CD14-positive monocyte (primary cell): Measurements from ENCODE around the gene LILRB3. TPM values are rescaled to one million over a fixed set of nuclear protein-coding genes. Genes with fewer than 3 reads are reported as not detected.
"Not testable (repeated sequence)": the region's sequence is repeated elsewhere in the genome, so short reads cannot be mapped to it uniquely, and the experiment has no call there.

Experiments
- DNase-seq, 3 donors: peaks; one replicate each; pipeline ENCODE4 v3.0.0-alpha.2; 2011 to 2022
- H2AFZ ChIP-seq: 2 replicates; pipeline ENCODE4 v1.6.0; 2012; ENCODE audit warnings: mild to moderate bottlenecking, low read depth, low read length, inconsistent platforms; ENCODE audit not compliant: insufficient read depth, poor library complexity, severe bottlenecking
- H3K27ac ChIP-seq, 2 donors: 1 replicate in 1 of 2; 2 replicates in 1 of 2; pipeline ENCODE4 v1.5.1; 2012 to 2013; ENCODE audit warnings: low read length in 2 of 2, control low read depth in 1 of 2, inconsistent platforms in 1 of 2, low read depth in 1 of 2, mild to moderate bottlenecking in 1 of 2
- H3K27me3 ChIP-seq, 2 donors: one replicate each; pipeline versions ENCODE4 v1.6.0 to v1.6.1; 2011 to 2013; ENCODE audit warnings: low read length in 2 of 2; ENCODE audit not compliant: control insufficient read depth in 2 of 2, insufficient read depth in 2 of 2
- H3K36me3 ChIP-seq, 2 donors: replicated peaks in 1 of 2; 1 replicate in 1 of 2; 2 replicates in 1 of 2; pipeline versions ENCODE4 v1.5.1 to v1.6.1; 2012 to 2013; ENCODE audit warnings: low read length in 2 of 2, control low read depth in 1 of 2, inconsistent platforms in 1 of 2, mild to moderate bottlenecking in 1 of 2; ENCODE audit not compliant: insufficient read depth in 2 of 2, control insufficient read depth in 1 of 2
- H3K4me1 ChIP-seq, 2 donors: 1 replicate in 1 of 2; 2 replicates in 1 of 2; pipeline versions ENCODE4 v1.5.1 to v1.6.1; 2012 to 2013; ENCODE audit warnings: low read length in 2 of 2, control low read depth in 1 of 2, inconsistent platforms in 1 of 2, mild to moderate bottlenecking in 1 of 2, moderate library complexity in 1 of 2; ENCODE audit not compliant: insufficient read depth in 2 of 2, control insufficient read depth in 1 of 2
- H3K4me2 ChIP-seq: replicated peaks from 2 replicates; pipeline ENCODE3; 2012; ENCODE audit warnings: low read length, moderate library complexity, mild to moderate bottlenecking; ENCODE audit not compliant: poor library complexity, severe bottlenecking; ENCODE audit errors: extremely low read depth
- H3K4me3 ChIP-seq, 3 experiments: fragments of 200-600 bp in 1 of 3; sonication (generic) in 1 of 3; replicated peaks in 1 of 3; 1 replicate in 2 of 3; 2 replicates in 1 of 3; pipeline ENCODE4 v1.5.1; 2011 to 2013; ENCODE audit warnings: low read length in 3 of 3, mild to moderate bottlenecking in 3 of 3, control low read depth in 2 of 3, low read depth in 2 of 3, inconsistent platforms in 1 of 3, moderate library complexity in 1 of 3
- H3K79me2 ChIP-seq: 2 replicates; pipeline ENCODE4 v1.6.0; 2012; ENCODE audit warnings: mild to moderate bottlenecking, control low read depth, inconsistent platforms, low read length, moderate library complexity; ENCODE audit not compliant: insufficient read depth
- H3K9ac ChIP-seq: 2 replicates; pipeline ENCODE4 v1.6.0; 2017; ENCODE audit warnings: low read length, mild to moderate bottlenecking; ENCODE audit not compliant: insufficient read depth, poor library complexity, severe bottlenecking
- H3K9me3 ChIP-seq, 2 donors: replicated peaks in 1 of 2; 1 replicate in 1 of 2; 2 replicates in 1 of 2; pipeline versions ENCODE4 v1.5.1 to v1.6.1; 2012 to 2013; ENCODE audit warnings: low read length in 2 of 2, control low read depth in 1 of 2; ENCODE audit not compliant: control insufficient read depth in 1 of 2, insufficient read depth in 1 of 2
- H4K20me1 ChIP-seq: 2 replicates; pipeline ENCODE4 v1.6.0; 2012; ENCODE audit warnings: mild to moderate bottlenecking, low read length, control low read depth, moderate library complexity; ENCODE audit not compliant: insufficient read depth
- H3K27ac Mint-ChIP-seq, 7 donors: one replicate each; pipeline ENCODE4 v1.8.0; 2020; ENCODE audit warnings: mild to moderate bottlenecking in 7 of 7, mixed read lengths in 7 of 7, moderate library complexity in 6 of 7, inconsistent platforms in 2 of 7
- H3K27me3 Mint-ChIP-seq, 3 donors: one replicate each; pipeline ENCODE4 v1.8.0; 2021 to 2022; ENCODE audit warnings: low read depth in 3 of 3, mild to moderate bottlenecking in 3 of 3, mixed read lengths in 3 of 3, moderate library complexity in 3 of 3, inconsistent platforms in 1 of 3
- H3K36me3 Mint-ChIP-seq, 2 donors: one replicate each; pipeline ENCODE4 v1.8.0; 2020; ENCODE audit warnings: mixed read lengths in 2 of 2, inconsistent platforms in 1 of 2, mild to moderate bottlenecking in 1 of 2
- H3K4me1 Mint-ChIP-seq: one replicate; pipeline ENCODE4 v1.8.0; 2020; ENCODE audit warnings: mild to moderate bottlenecking, mixed read lengths
- H3K4me3 Mint-ChIP-seq, 2 donors: one replicate each; pipeline ENCODE4 v1.8.0; 2020; ENCODE audit warnings: mild to moderate bottlenecking in 2 of 2, mixed read lengths in 2 of 2, moderate library complexity in 1 of 2
- H3K9me3 Mint-ChIP-seq, 7 donors: one replicate each; pipeline ENCODE4 v1.8.0; 2020 to 2022; ENCODE audit warnings: mixed read lengths in 7 of 7, mild to moderate bottlenecking in 6 of 7, moderate library complexity in 6 of 7, inconsistent platforms in 2 of 7
- WGBS: methylation state at CpG from one replicate; pipeline ENCODE4 v1.1.5; 2013; ENCODE audit warnings: missing lambda C conversion rate; ENCODE audit not compliant: insufficient coverage; 5-methylcytosine and 5-hydroxymethylcytosine counted together
- intact Hi-C, 2 donors: fragments of 100-400 bp; cut with micrococcal nuclease; formaldehyde crosslinking; loops; one replicate each; pipeline versions ENCODE4 v1.15.0 to v1.15.1; 2023
- polyA plus RNA-seq, 3 donors: library from polyadenylated mRNA; depleted of rRNA in 1 of 3; unstranded in 2 of 3; stranded (reverse) in 1 of 3; fragments of 300-500 nt in 2 of 3; fragments of >200 nt in 1 of 3; fragmentation: Illumina TruSeq in 2 of 3; gene quantifications; 1 replicate in 2 of 3; 2 replicates in 1 of 3; pipeline ENCODE4 v1.2.3, GENCODE V29; 2012 to 2021
- TF ChIP-seq, protein P1 (sequence below): fragments of 200-600 bp; IDR thresholded peaks from one replicate; pipeline ENCODE4 v1.8.0; 2022; ENCODE audit warnings: antibody characterized with exemption, mild to moderate bottlenecking

The LILRB3 gene
- polyA plus RNA-seq, 3 donors, result 62.9 to 455 (median 104) TPM

- Mint-ChIP-seq H3K27ac (peak overlapping the region in 6 of 7 donors; percentile 25 to 65 (median 61)), H3K4me1 (peaks cover 60% of the 10 kb centered on the region), H3K9me3 (no peaks in the 10 kb centered on the region), H3K36me3 (peaks cover 55 to 61% of the 10 kb centered on the region in 2 donors), H3K27me3 (peaks cover 0 to 5% (median 0%) of the 10 kb centered on the region in 3 donors), H3K4me3 (no peak overlapping the region)
- TF ChIP-seq, protein P1, sequence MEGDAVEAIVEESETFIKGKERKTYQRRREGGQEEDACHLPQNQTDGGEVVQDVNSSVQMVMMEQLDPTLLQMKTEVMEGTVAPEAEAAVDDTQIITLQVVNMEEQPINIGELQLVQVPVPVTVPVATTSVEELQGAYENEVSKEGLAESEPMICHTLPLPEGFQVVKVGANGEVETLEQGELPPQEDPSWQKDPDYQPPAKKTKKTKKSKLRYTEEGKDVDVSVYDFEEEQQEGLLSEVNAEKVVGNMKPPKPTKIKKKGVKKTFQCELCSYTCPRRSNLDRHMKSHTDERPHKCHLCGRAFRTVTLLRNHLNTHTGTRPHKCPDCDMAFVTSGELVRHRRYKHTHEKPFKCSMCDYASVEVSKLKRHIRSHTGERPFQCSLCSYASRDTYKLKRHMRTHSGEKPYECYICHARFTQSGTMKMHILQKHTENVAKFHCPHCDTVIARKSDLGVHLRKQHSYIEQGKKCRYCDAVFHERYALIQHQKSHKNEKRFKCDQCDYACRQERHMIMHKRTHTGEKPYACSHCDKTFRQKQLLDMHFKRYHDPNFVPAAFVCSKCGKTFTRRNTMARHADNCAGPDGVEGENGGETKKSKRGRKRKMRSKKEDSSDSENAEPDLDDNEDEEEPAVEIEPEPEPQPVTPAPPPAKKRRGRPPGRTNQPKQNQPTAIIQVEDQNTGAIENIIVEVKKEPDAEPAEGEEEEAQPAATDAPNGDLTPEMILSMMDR, result no peak
- Histone ChIP-seq H2AFZ (no peak overlapping the region), H3K36me3 (peaks cover 36 to 41% of the 10 kb centered on the region in 2 donors), H3K4me2 (no peak overlapping the region), H4K20me1 (peaks cover 26% of the 10 kb centered on the region), H3K79me2 (peaks cover 38% of the 10 kb centered on the region), H3K4me1 (peaks cover 25 to 58% of the 10 kb centered on the region in 2 donors), H3K9me3 (no peaks in the 10 kb centered on the region), H3K27me3 (no peaks in the 10 kb centered on the region), H3K9ac (no peak overlapping the region), H3K4me3 (no peak overlapping the region), H3K27ac (peak overlapping the region in 1 of 2 donors; percentile 54)
- DNase-seq, result no peak
- intact Hi-C loops, result no loop called here
- 95% methylated on average over 4 of the region's 9 CpGs for WGBS
Measured at GRCh38 chr19:54216869-54217268, 5.9 kb downstream of the LILRB3 start.

DNA sequence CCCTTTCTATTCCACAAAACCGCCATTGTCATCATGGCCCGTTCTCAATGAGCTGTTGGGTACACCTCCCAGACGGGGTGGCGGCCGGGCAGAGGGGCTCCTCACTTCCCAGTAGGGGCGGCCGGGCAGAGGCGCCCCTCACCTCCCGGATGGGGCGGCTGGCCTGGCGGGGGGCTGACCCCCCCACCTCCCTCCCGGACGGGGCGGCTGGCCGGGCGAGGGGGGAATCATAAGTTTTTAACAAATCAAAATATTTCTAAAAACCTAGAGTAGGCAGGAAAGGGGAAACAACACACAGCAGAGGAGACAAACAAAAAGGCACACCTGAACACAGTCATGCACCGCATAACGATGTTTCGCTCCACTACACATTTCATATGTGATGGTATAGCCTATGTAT lies 8.1 kb downstream of the LILRB3 start:
- peaks cover 68% of the 10 kb centered on the region for H3K4me1 Mint-ChIP-seq
- H3K9ac ChIP-seq, H3K9me3 Mint-ChIP-seq, H3K27me3 ChIP-seq, H3K9me3 ChIP-seq, H3K4me3 Mint-ChIP-seq, H3K4me2 ChIP-seq, H3K27me3 Mint-ChIP-seq, H2AFZ ChIP-seq, DNase-seq, H3K4me3 ChIP-seq, H3K27ac ChIP-seq: not testable (repeated sequence)
- Histone ChIP-seq H3K79me2 (peaks cover 46% of the 10 kb centered on the region), H3K36me3 (peaks cover 35 to 39% of the 10 kb centered on the region in 2 donors), H3K4me1 (peaks cover 37 to 65% of the 10 kb centered on the region in 2 donors), H4K20me1 (peaks cover 26% of the 10 kb centered on the region)
- no CpG with 5 or more reads among the region's 19 CpGs for WGBS
- intact Hi-C loops, result loop anchor here in 1 of 2 donors (5.0 kb wide), 1 partner anchor 33 kb away; no protein-coding TSS in a partner anchor
- peaks cover 56 to 69% of the 10 kb centered on the region in 2 donors for H3K36me3 Mint-ChIP-seq
- H3K27ac Mint-ChIP-seq, result peak overlapping the region in 1 of 7 donors; percentile 65

DNA sequence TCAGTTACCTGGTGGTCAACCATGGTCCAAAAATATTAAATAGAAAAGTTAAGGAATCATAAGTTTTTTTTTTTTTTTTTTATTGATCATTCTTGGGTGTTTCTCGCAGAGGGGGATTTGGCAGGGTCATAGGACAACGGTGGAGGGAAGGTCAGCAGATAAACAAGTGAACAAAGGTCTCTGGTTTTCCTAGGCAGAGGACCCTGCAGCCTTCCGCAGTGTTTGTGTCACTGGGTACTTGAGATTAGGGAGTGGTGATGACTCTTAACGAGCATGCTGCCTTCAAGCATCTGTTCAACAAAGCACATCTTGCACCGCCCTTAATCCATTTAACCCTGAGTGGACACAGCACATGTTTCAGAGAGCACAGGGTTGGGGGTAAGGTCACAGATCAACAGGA lies 8.6 kb downstream of the LILRB3 start:
- no CpG with 5 or more reads among the region's 5 CpGs for WGBS
- H3K27ac Mint-ChIP-seq, result peak overlapping the region in 5 of 7 donors; percentile 30 to 73 (median 61)
- H3K4me1 ChIP-seq, result peaks cover 37 to 65% of the 10 kb centered on the region in 2 donors

More for the DNA sequence above, 8.6 kb downstream of the LILRB3 start:
- Mint-ChIP-seq H3K36me3 (peaks cover 53 to 64% of the 10 kb centered on the region in 2 donors), H3K4me1 (peaks cover 73% of the 10 kb centered on the region)
- not testable (repeated sequence) for H3K9me3 ChIP-seq, DNase-seq, H2AFZ ChIP-seq, H3K9me3 Mint-ChIP-seq, H3K4me2 ChIP-seq, H3K4me3 Mint-ChIP-seq, H3K27me3 ChIP-seq, H3K27me3 Mint-ChIP-seq, H3K4me3 ChIP-seq, H3K9ac ChIP-seq, H3K27ac ChIP-seq
- intact Hi-C loops, result loop anchor here in 1 of 2 donors (5.0 kb wide), 1 partner anchor 33 kb away; no protein-coding TSS in a partner anchor
- H3K79me2 ChIP-seq, result peaks cover 45% of the 10 kb centered on the region
- peaks cover 29 to 34% of the 10 kb centered on the region in 2 donors for H3K36me3 ChIP-seq
- H4K20me1 ChIP-seq, result peaks cover 23% of the 10 kb centered on the region
